Ectodermal cell (in vitro differentiated cells): ENCODE data around the gene PAM.

Experiments
- H3K27ac ChIP-seq: 2 replicates; pipeline ENCODE4 v1.7.0; 2013; ENCODE audit warnings: mild to moderate bottlenecking, low read depth, low read length; ENCODE audit not compliant: insufficient read depth, poor library complexity, severe bottlenecking
- H3K27me3 ChIP-seq: 2 replicates; pipeline ENCODE4 v1.7.0; 2013; ENCODE audit warnings: mild to moderate bottlenecking, low read length; ENCODE audit not compliant: insufficient read depth, control insufficient read depth, poor library complexity, severe bottlenecking
- H3K36me3 ChIP-seq: one replicate; pipeline ENCODE4 v1.7.0; 2013; ENCODE audit warnings: low read length; ENCODE audit not compliant: control insufficient read depth, insufficient read depth
- H3K4me1 ChIP-seq: one replicate; pipeline ENCODE4 v1.7.0; 2013; ENCODE audit warnings: low read length; ENCODE audit not compliant: control insufficient read depth, insufficient read depth
- H3K4me3 ChIP-seq: 2 replicates; pipeline ENCODE4 v1.7.0; 2013; ENCODE audit warnings: low read depth, low read length, control low read depth; ENCODE audit not compliant: insufficient read depth
- H3K9me3 ChIP-seq: 2 replicates; pipeline ENCODE4 v1.7.0; 2013; ENCODE audit warnings: mild to moderate bottlenecking, low read length, moderate library complexity; ENCODE audit not compliant: control insufficient read depth
- WGBS, 2 experiments: methylation state at CpG; one replicate each; pipeline ENCODE4 v1.1.7; 2013; ENCODE audit warnings: missing lambda C conversion rate in 2 of 2; 5-methylcytosine and 5-hydroxymethylcytosine counted together

PAM gene

GRCh38 chr5:102802708-102803458 lies 47.8 kb downstream of the PAM start:
- Histone ChIP-seq H3K4me3 (no peak overlapping the region), H3K27me3 (no peaks in the 10 kb centered on the region), H3K27ac (no peak overlapping the region), H3K36me3 (no peaks in the 10 kb centered on the region), H3K9me3 (no peaks in the 10 kb centered on the region), H3K4me1 (peaks cover 24% of the 10 kb centered on the region)
- WGBS, 2 experiments = 92 to 94% methylated on average over 3 to 4 of the region's 6 CpGs

GRCh38 chr5:102807878-102808502 lies 52.9 kb downstream of the PAM start:
- no peaks in the 10 kb centered on the region for H3K27me3 ChIP-seq
- H3K4me1 ChIP-seq = peaks cover 9% of the 10 kb centered on the region
- no peaks in the 10 kb centered on the region for H3K9me3 ChIP-seq
- no peak overlapping the region for H3K27ac ChIP-seq
- H3K4me3 ChIP-seq = no peak overlapping the region
- H3K36me3 ChIP-seq = no peaks in the 10 kb centered on the region
- WGBS, 2 experiments = 63 to 71% methylated on average over 5 to 7 of the region's 7 CpGs

- H3K9me3 ChIP-seq = no peaks in the 10 kb centered on the region
- no peaks in the 10 kb centered on the region for H3K36me3 ChIP-seq
- peaks cover 9% of the 10 kb centered on the region for H3K4me1 ChIP-seq
- WGBS, 2 experiments = 91 to 94% methylated on average over 4 of the region's 4 CpGs
- no peaks in the 10 kb centered on the region for H3K27me3 ChIP-seq
- no peak overlapping the region for H3K4me3 ChIP-seq
- no peak overlapping the region for H3K27ac ChIP-seq
These were observed 53.9 kb downstream of the PAM start for GRCh38 chr5:102809033-102809432.

GRCh38 chr5:102811972-102812371 lies 56.9 kb downstream of the PAM start:
- Histone ChIP-seq H3K36me3 (no peaks in the 10 kb centered on the region), H3K27me3 (no peaks in the 10 kb centered on the region), H3K4me3 (no peak overlapping the region), H3K4me1 (peaks cover 9% of the 10 kb centered on the region), H3K27ac (no peak overlapping the region), H3K9me3 (no peaks in the 10 kb centered on the region)
- 83 to 97% methylated on average over 1 of the region's 2 CpGs for WGBS, 2 experiments

GRCh38 chr5:102813740-102814139 lies 58.6 kb downstream of the PAM start:
- no peak overlapping the region for H3K4me3 ChIP-seq
- H3K36me3 ChIP-seq = no peaks in the 10 kb centered on the region
- H3K27me3 ChIP-seq = no peaks in the 10 kb centered on the region
- H3K27ac ChIP-seq = no peak overlapping the region
- no peaks in the 10 kb centered on the region for H3K4me1 ChIP-seq
- 52 to 65% methylated on average over 1 of the region's 1 CpG for WGBS, 2 experiments
- H3K9me3 ChIP-seq = no peaks in the 10 kb centered on the region

GRCh38 chr5:102815084-102815483 lies 60.0 kb downstream of the PAM start:
- no peak overlapping the region for H3K4me3 ChIP-seq
- 95 to 96% methylated on average over 4 of the region's 4 CpGs for WGBS, 2 experiments
- H3K27ac ChIP-seq = no peak overlapping the region
- H3K9me3 ChIP-seq = no peaks in the 10 kb centered on the region
- no peaks in the 10 kb centered on the region for H3K4me1 ChIP-seq
- no peaks in the 10 kb centered on the region for H3K27me3 ChIP-seq
- H3K36me3 ChIP-seq = no peaks in the 10 kb centered on the region

- Histone ChIP-seq H3K9me3 (no peaks in the 10 kb centered on the region), H3K27ac (no peak overlapping the region), H3K4me3 (no peak overlapping the region), H3K27me3 (no peaks in the 10 kb centered on the region), H3K36me3 (no peaks in the 10 kb centered on the region), H3K4me1 (no peaks in the 10 kb centered on the region)
- WGBS, 2 experiments = 87 to 97% methylated on average over 2 to 3 of the region's 3 CpGs
These were observed 60.6 kb downstream of the PAM start for GRCh38 chr5:102815540-102816332.

- Histone ChIP-seq H3K27ac (no peak overlapping the region), H3K4me1 (no peaks in the 10 kb centered on the region), H3K36me3 (no peaks in the 10 kb centered on the region), H3K9me3 (no peaks in the 10 kb centered on the region), H3K4me3 (no peak overlapping the region), H3K27me3 (no peaks in the 10 kb centered on the region)
- WGBS, 2 experiments = 85 to 94% methylated on average over 1 of the region's 1 CpG
These were observed 63.2 kb downstream of the PAM start for GRCh38 chr5:102818345-102818744.

- WGBS, 2 experiments = 94 to 95% methylated on average over 4 of the region's 5 CpGs
- Histone ChIP-seq H3K4me1 (no peaks in the 10 kb centered on the region), H3K27me3 (no peaks in the 10 kb centered on the region), H3K9me3 (no peaks in the 10 kb centered on the region), H3K4me3 (no peak overlapping the region), H3K36me3 (no peaks in the 10 kb centered on the region), H3K27ac (no peak overlapping the region)
These were observed 63.8 kb downstream of the PAM start for GRCh38 chr5:102818934-102819333.

GRCh38 chr5:102819634-102820033 lies 64.5 kb downstream of the PAM start:
- H3K27me3 ChIP-seq = no peaks in the 10 kb centered on the region
- no peaks in the 10 kb centered on the region for H3K4me1 ChIP-seq
- no peak overlapping the region for H3K4me3 ChIP-seq
- H3K27ac ChIP-seq = no peak overlapping the region
- WGBS, 2 experiments = 83 to 85% methylated on average over 4 to 5 of the region's 5 CpGs
- H3K9me3 ChIP-seq = no peaks in the 10 kb centered on the region
- no peaks in the 10 kb centered on the region for H3K36me3 ChIP-seq
